ENCODE data around the gene CCDC60.

CCDC60 gene

DNA sequence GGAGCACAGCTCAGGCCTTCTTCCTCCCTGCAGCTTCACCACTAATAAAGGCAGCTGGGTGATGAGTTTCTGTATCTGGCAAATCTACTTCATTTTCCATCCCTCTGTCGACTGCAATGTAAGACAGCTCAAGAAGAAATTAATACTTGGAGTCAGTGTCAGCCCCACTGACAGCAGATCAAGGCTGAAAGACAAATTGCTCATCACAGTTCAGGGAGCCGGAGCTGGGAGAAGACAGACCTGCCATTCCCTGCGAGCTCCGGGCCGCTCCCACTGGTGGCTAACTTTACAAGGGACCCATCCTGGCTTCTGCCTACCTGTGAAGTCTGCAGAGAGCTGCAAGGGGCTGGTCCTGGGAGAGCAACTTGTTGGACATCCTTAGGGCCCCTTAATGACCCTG is 49.8 kb downstream of the CCDC60 start:
- no peak for DNase-seq (ENCODE audit: low spot score)

DNA sequence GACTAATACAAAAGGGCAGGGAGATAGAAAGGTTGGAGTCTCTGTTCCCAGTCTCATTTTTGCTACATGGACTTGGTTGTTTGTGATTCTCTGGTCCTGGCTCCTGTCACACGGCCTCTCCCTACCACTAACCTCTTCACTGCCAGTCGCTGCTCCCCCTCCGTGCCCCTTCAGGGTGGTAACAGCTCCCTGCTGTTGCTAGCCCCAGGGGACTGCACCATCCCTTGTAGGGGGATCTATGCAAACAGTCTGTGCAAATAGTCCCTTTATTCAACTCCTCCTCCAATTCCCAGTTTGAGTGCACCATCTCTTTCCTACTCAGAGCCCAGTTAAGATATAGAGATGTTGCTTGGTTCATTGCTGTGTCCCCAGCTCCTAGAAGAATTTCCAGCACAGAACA is 51.1 kb downstream of the CCDC60 start:
- no peak for DNase-seq (ENCODE audit: low spot score)

DNA sequence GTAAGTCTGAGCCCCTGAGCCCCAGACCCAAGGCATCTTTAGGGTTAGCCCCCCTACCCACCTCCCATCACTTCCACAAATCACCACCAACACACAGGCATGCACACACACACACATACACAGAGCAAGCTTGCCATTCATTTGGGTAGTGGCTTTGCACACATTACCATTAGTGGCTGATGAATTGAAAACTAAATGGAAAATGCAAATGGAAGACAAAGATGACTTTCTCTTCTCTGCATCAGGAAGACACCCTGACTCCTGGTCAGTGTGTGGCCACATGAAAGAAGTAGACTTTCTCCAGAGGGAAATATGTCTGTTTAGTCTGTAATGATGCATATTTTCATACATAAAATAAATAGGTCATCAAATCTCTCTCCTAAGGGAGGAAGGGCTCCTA is 55.2 kb downstream of the CCDC60 start:
- no peak for DNase-seq (ENCODE audit: low spot score)

DNA sequence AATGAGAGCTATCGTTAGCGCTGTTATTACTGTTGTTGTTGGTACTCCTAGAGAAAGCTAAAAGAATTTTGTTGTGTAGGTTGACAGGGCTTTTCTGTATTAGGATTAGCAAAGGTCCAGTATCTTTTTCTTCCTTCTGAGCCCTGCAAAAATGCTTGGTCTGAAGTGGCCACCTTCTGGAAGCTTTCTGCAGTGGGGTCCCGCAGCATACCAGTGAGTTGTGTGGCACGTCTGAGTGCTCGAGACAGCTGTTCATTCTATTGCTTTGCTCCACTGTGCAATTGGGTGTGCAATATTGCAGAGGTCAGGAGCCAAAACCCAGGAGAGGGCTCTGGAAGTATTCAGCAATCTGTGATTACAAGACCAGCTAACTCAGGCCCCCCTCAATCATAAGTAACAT is 57.1 kb downstream of the CCDC60 start:
- no peak for DNase-seq (ENCODE audit: low spot score)

DNA sequence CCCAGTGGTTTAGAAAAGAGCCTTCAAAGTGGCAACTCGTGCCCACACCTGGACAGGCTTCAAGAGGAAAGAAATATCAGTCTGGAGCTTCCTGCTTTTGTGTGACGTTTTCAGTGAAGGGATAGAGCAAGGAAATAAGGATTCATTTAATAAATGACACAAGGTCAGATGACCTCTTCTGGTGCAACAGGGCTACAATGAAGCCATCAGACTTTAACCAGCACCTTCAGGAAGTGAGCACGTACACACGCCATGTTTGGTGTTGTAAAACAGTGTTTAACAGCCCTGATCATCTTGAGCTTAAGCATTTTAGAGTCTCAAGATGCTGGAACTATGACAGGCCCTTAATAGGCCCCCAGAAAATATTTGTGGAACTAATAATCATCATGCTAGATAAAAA is 59.1 kb downstream of the CCDC60 start:
- no peak for DNase-seq (ENCODE audit: low spot score)

DNA sequence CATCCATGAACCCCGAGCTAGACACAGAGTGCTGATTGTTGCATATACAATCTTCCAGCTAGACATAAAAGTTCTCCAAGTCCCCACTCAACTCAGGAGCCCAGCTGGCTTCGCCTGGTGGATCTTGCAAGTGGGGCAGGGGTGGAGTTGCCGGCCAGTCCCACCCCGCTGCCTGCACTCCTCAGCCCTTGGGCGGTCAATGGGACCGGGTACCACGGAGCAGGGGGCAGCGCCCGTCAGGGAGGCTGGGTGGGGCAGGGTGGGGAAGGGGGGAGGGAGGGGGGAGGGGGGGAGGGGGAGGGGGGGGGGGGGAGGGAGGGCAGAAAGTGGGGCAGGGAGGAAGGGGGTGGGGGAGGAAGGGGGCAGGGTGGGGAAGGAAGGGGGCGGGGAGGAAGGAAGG is 63.0 kb downstream of the CCDC60 start:
- no peak for DNase-seq (ENCODE audit: low spot score)

DNA sequence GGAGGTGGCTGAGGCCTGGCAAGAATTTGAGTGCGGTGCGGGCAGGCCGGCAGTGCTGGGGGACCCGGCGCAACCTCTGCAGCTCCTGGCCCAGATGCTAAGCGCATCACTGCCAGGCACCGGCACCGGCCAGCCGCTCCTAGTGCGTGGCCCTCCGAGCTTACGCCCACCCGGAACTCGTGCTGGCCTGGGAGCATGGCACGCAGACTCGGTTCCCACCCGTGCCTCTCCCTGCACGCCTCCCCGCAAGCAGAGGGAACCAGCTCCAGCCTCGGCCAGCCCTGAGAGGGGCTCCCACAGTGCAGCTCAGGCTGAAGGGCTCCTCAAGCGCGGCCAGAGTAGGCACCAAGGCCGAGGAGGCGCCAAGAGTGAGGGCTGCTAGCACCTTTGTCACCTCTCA is 63.7 kb downstream of the CCDC60 start:
- no peak for DNase-seq (ENCODE audit: low spot score)

DNA sequence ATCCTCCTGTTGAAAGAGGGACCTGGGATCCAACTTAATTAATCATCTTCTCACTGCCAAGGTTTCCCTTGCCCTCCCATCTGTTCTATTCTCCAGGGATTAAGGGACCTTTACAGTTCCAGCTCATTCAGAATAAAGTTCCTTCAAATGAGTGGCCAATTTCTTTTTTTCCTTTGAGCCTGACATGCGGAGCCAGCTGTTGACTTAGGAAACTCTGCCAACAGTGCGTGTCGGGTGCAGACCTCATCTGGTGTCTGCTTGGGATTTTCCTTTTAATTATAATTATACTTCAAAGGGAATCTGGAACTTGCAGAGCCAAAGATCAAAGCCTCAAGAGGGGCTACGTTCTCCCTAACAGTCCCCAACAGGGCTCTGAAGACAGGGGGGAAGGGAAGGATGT is 64.8 kb downstream of the CCDC60 start:
- no peak for DNase-seq (ENCODE audit: low spot score)

DNA sequence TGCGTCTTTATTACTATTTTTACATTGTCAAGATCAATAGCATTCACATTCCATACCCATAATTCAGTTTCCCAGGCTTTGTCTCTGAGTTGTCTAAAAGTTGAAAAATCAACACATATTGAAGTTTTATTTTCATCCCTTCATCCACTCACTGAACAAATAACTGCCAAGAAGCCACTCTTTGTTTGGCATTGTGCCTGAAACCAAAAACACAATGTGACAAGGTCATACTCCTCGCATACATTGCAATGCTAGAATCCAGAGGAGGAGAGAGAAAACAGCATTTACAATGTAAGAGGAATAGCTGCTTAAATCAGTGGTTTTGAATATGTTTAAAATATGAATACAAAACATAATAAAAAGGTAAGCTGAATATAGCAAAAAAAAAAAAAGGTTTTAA is 71.8 kb downstream of the CCDC60 start:
- DNase-seq (ENCODE audit: low spot score) = no peak

DNA sequence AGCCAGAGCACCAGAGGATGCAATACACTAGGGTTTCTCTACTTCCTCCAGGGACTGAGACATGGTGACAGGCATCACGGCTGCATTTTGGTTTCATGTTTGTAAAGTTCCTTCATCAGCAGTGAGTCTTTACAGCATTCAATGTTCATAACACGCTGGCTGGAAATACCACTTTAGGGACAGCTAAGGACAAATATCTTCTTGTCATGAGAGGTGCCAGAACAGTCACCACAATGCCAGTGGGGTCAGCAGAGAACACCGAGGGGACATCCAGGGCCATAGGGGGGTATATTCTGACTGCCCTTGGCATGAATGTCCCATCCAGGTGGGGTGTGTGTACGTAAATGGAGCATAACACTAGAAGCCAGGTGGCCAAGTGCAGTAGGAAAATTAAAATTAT is 72.3 kb downstream of the CCDC60 start:
- no peak for DNase-seq (ENCODE audit: low spot score)

DNA sequence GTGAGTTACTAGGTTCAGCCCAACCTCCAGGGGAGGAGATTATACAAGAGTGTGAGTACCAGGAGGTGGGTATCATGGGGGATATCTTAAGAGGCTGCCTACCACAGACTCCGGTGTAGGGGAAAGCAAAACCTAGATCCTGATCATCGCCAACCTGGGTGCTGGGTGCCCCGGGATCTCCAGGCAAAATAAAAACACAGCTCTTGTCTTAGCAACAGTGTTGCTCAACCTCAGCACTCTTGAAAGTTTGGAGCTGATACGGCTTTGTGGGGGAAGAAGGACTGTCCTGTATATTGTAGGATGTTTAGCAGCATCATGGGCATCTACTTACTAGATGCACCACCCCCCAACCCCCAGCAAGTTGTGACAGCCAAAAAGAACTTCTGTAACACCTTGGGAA is 74.5 kb downstream of the CCDC60 start:
- DNase-seq (ENCODE audit: low spot score) = no peak

DNA sequence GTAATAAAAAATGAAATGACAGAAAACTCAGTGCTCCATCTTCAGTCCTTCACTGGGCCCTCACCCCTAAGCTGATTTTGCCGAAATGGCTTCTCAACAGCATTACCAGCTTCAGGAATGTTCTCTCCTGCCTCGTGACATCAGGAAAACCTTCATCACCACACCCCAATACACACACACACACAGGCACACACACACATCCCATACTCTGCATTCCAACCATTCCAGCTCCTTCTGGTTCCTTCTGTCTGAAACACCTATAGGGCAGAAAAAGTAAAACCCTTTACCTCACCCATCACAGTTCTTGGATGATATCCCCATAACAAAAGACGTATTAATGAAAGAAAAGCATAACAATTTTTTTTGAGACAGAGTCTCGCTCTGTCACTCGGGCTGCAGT is 75.9 kb downstream of the CCDC60 start:
- DNase-seq (ENCODE audit: low spot score) = no peak

DNA sequence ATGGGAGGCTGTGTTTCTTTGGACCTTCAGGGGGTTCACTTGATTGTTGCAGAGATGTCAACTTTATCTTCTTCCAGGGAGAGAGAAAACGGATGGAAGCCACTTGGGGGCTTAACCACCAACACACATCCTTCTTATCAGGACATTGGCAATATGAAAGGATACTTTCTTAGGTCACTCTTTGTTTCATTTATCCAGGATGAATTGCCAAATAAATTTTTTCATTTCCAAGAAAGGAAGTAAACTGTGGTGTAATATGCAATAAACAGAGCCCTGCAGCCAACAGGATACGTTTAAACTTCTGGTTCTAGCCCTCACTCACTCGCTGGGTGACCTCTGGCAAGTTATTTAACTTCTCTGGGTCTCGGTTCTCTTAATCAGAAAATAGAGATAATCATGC is 77.8 kb downstream of the CCDC60 start:
- DNase-seq (ENCODE audit: low spot score) = no peak

DNA sequence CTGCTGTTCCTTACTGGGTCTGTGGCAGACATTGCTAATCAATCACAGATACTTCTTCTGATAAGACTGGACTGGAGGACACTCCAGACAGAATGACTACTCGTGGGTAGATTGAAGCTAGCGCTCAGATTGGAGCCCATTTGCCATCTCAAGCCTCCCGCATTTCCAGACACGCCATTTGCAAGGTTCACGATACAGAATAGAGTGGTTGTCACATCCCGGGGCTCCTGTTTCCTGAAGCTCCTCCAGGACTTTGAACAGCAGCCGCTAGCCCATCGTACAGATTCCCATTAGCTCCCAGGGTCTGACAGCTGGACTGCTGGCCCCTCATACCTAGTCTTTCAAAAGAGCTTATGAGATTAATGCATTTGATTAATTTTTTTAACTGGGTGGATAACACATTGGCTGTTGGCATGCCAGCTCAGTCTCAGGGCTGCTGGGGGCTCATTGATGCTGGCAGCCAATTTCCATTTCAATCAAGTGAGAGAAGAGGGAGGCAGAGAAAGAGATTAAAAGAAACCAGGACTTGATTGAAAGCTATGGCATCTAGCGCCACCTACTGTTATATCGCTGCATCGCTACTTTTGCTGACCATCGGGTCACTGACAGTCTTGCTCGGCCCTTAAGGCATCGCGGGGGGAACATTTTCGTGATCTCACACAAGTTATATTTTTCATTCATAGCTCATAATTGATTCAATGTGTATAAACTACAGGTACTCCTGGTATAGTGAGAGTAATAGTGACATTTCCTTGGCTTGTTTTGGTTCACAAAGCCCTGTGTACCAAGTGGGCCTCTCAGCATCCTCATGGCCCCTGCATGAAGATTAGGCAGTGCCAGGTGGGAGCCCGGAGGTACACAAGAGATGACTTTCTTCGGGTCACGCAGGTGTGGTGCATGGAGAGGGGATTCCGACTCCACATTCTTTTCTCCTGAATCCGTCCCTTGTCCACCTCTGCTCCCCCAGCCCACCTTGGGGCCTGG is 78.6 kb downstream of the CCDC60 start:
- DNase-seq (ENCODE audit: low spot score) = peak; percentile 77

DNA sequence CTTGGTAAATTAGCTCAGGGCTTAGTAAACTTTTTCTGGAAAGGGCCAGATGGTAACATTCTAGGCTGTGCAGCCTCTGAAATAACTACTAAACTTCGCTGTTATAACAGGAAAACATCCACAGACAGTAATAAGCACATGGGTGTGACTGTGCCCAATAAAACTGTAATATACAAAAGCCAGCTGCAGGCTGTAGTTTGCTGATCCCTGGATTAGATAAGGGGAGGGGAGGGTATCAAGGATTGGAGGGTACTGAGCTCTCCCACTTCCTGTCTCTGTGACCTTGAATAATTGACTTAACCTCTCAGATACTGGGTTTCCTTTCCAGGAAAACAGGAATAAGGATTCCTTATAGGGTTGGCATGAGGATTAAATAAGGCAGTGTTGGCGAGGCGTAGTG is 81.2 kb downstream of the CCDC60 start:
- DNase-seq (ENCODE audit: low spot score) = no peak

DNA sequence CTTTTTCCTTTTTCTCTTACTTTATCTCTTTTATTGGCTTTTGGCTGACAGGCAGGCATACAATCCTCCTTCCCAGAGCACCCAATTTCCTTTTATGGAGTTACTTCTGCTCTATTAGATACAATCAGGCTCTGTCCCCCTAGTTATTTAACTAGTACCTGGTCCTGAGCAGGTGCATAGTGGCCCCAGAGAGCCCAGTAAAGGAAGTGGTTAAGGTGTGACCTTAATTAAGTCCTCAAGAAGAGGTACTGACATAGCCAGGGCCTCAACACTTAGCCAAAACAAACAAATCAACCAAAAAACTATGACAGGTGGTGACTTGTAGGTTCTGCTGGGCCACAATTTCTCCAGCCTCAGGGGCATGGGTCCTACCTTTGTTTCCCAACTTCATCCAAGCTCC is 82.9 kb downstream of the CCDC60 start:
- DNase-seq (ENCODE audit: low spot score) = no peak

DNA sequence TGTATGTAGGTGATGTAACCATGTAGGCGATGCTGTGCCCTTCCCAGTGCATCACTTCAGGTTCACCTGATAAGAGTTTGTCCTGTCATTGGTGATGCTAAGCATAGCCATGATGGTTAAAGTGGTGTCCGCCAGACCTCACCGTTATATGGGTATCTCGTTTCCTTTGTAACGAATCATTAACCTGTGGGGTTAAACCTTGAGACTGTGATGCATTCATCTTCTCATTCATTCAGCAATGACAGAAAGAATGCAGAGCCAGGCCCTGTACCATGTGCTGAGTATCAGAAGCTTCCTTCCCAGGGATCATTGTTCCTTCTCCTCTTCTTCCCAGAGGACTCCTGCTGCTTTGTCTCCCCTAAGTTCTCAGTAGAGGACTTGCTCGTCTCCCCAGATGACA is 84.9 kb downstream of the CCDC60 start:
- DNase-seq (ENCODE audit: low spot score) = no peak

DNA sequence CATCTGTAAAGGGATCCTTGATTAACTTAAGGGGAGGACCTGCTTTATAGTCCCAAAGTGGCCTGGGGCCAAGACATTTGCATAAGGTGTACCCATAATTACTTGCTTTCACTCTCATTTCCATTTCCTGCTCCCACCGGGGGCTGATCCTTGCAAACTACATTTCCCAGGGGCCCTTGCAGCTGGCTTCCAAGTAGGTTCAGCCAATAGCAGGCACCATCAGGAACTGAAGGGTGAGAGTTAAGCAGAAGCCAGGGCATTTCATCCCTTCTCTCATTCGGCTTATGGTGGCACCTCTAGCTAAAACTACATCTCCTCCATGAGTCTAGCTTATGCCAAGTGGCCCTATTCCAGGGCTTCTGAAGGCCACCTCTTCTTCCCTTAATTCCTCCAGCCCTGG is 88.8 kb downstream of the CCDC60 start:
- no peak for DNase-seq (ENCODE audit: low spot score)

DNA sequence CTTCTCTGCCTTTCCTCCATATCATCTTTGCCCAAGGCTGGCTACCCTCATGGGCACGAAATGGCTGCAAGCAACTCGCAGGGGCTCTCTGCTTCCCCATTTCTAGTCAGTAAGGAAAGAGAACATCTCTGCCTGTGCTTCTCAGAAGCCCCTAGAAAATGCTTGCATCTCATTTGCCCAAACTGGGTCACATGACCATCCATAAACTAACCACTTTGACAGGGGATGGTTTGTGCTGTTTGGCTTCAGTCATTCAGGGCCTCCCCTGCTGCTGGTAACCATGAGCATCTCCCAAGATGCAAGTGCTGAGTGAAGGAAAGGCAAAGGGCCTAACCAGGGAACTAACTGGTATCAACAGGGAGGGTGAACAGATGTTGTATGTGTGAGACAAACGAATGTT is 91.1 kb downstream of the CCDC60 start:
- DNase-seq (ENCODE audit: low spot score) = no peak

DNA sequence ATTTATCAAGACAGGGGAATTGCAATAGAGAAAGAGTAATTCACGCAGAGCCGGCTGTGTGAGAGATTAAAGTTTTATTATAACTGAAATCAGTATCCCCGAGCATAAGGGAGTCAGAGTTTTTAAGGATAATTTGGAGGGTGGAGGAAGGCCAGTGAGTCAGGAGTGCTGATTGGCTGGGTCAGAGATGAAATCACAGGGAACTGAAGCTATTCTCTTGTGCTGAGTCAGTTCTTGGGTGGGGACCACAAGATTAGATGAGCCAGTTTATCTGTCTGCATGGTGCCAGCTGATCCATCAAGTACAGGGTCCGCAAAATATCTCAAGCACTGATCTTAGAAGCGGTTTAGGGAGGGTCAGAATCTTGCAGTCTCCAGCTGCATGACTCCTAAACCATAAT is 96.6 kb downstream of the CCDC60 start:
- no peak for DNase-seq (ENCODE audit: low spot score)

DNA sequence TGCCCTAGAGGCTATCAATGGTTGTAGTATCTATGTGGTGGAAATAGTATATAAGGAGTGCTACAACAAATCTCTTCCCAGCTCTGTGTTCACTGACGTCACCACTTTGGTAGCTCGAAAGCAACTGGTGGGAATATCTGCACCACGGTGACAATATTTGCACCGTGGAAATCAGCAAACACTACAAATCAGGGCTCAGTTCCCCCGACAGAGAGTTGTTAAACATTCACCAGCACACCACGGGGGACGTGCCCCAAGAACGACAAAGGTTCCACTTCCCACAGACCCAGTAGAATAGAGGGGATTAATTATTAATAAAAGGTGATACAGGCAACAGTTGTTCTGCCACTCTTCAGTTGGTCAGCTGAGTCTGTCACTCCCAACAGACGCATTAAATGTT is 98.4 kb downstream of the CCDC60 start:
- no peak for DNase-seq (ENCODE audit: low spot score)

DNA sequence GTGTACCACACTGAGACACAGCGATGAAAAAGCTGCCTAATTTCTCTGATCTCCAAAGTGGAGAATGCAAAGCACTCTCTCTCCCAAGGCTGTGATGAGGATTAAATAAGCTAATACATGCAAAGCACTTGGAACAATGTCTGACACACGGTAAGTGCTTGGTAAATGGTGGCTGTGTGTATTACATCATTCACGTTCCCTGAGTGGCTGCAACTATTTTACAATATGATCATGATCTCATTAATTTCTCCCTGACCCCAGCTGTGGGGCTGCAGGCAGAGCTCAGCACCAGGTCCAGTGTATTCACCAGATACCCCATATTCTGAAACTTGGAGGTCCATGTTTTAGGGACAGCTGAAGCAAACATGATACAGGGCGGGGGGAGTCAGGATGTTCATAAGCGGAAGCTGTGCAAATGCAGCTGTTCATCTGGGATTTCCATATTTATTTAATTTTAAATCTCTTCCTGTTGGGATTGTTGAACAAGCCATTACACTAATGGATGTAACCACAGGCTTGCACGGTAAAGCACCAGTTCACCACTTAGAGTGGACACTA is 106.4 kb downstream of the CCDC60 start:
- no peak for DNase-seq (ENCODE audit: low spot score)

DNA sequence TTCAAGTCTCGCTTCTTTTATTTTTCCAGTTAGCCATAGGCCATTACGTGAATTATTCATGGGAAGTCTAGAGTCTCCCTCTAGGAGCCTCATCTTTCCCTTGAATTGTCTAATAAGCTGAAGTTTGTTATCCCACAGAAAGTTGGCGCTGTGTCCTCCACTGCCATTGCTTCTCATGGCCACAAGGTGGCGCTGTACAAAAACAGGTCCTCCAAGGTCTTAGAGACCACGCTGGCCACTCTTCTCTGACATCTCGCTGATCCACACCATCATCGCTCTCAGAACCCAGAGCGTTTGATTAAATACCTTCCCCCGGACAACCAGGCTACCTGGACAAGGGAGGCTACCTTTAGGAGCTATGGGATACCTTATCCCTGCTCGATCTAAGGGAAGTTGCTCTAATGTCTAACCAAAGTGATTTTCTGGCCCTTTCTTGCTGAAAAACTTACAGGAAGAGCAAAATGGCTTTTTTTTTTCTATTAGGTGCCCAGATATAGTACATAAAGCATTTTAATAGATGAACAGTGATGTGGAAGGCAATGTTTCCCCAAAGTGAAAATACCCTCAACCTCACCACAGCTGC is 110.0 kb downstream of the CCDC60 start:
- no peak for DNase-seq (ENCODE audit: low spot score)

DNA sequence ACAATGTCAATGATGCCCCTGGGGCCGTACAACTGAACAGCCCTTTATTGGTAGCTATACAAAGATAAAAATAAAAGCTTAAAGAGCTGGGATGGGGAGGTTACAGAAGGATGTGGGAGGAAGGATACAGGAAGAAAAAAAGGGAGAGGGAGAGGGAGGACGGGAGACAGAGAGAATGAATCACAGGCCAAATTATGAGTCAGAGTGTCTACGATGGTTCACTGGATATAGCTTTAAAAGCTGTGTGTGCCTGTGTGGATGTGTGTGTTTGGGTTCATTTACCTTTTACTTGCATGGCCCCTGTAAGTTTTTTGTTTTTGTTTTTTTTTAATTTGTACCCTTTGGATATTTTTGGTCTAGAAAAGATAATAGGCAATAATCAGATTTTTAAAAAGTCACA is 111.9 kb downstream of the CCDC60 start:
- no peak for DNase-seq (ENCODE audit: low spot score)

Data from AG20443 (cell line).